K562 (cell line): Measurements from ENCODE around the gene TUBD1. TPM values are rescaled to one million over a fixed set of nuclear protein-coding genes. Genes with fewer than 3 reads are reported as not detected.

Source experiments
- CHD2 ChIP-seq: IDR thresholded peaks from 2 replicates; pipeline ENCODE4 v1.6.1; 2011; ENCODE audit warnings: low read depth, low read length
- CSDE1 ChIP-seq, 2 experiments: fragments of 450-650 bp; IDR thresholded peaks; 2 replicates each; pipeline ENCODE4 v1.6.1; 2016; ENCODE audit warnings: mild to moderate bottlenecking in 1 of 2
- ERF ChIP-seq: fragments of 450-650 bp; formaldehyde crosslinking; IDR thresholded peaks from 2 replicates; pipeline ENCODE4 v1.4.0; 2020; ENCODE audit warnings: mild to moderate bottlenecking, mixed read lengths
- HLTF ChIP-seq: fragments of 450-650 bp; IDR thresholded peaks from 2 replicates; pipeline ENCODE4 v1.6.1; 2016
- KDM4B ChIP-seq, 2 experiments: fragments of 450-650 bp in 1 of 2; sonication (generic) in 1 of 2; IDR thresholded peaks; 2 replicates each; pipeline ENCODE4 v1.6.1; 2016 to 2017; ENCODE audit warnings: borderline replicate concordance in 2 of 2, antibody characterized with exemption in 1 of 2, low read depth in 1 of 2, mild to moderate bottlenecking in 1 of 2
- LEF1 ChIP-seq: fragments of 450-650 bp; IDR thresholded peaks from 2 replicates; pipeline ENCODE4 v1.6.1; 2016; ENCODE audit warnings: mild to moderate bottlenecking
- MAFG ChIP-seq: fragments of 450-650 bp; conservative IDR thresholded peaks from 2 replicates; pipeline ENCODE4 v1.6.1; 2016; ENCODE audit warnings: missing genetic modification characterization, missing compliant biosample characterization
- MED1 ChIP-seq: sonication (generic); formaldehyde crosslinking; IDR thresholded peaks from 2 replicates; pipeline ENCODE4 v1.8.1; 2023; ENCODE audit warnings: missing genetic modification reagents, borderline replicate concordance
- NCOA2 ChIP-seq, 2 experiments: fragments of 450-650 bp; IDR thresholded peaks; 2 replicates each; pipeline ENCODE4 v1.6.1; 2018; ENCODE audit warnings: mild to moderate bottlenecking in 2 of 2, moderate library complexity in 1 of 2; ENCODE audit not compliant: partially characterized antibody in 2 of 2
- RB1 ChIP-seq: fragments of 450-650 bp; IDR thresholded peaks from 2 replicates; pipeline ENCODE4 v1.6.1; 2017; ENCODE audit warnings: low read depth, mild to moderate bottlenecking
- SMAD2 ChIP-seq: fragments of 150-350 bp; IDR thresholded peaks from 2 replicates; pipeline ENCODE4 v1.6.1; 2014; ENCODE audit warnings: low read depth, mild to moderate bottlenecking, low read length
- SMARCB1 ChIP-seq: IDR thresholded peaks from 2 replicates; pipeline ENCODE4 v1.6.1; 2011; ENCODE audit warnings: improper control_type of control experiment, low read depth; ENCODE audit not compliant: insufficient read length
- SOX6 ChIP-seq: fragments of 450-650 bp; IDR thresholded peaks from 2 replicates; pipeline ENCODE4 v1.6.1; 2014; ENCODE audit warnings: mild to moderate bottlenecking
- SP1 ChIP-seq: sonication (generic); formaldehyde crosslinking; IDR thresholded peaks from 2 replicates; pipeline ENCODE4 v1.8.1; 2022; ENCODE audit warnings: mild to moderate bottlenecking, missing genetic modification reagents
- SRSF7 ChIP-seq: fragments of 200-400 bp; formaldehyde crosslinking; optimal IDR thresholded peaks from 2 replicates; pipeline ENCODE3; 2017; ENCODE audit warnings: mild to moderate bottlenecking, low read depth, low read length
- ZEB2 ChIP-seq: fragments of 450-650 bp; IDR thresholded peaks from 2 replicates; pipeline ENCODE4 v1.6.1; 2016
- ZNF347 ChIP-seq: fragments of 450-650 bp; formaldehyde crosslinking; IDR thresholded peaks from 2 replicates; pipeline ENCODE4 v1.4.0; 2020; ENCODE audit warnings: low read depth, mild to moderate bottlenecking, moderate library complexity
- ZNF41 ChIP-seq: fragments of 250-450 bp; sonication (Bioruptor Pico); conservative IDR thresholded peaks from 2 replicates; pipeline ENCODE4 v1.4.0; 2020; ENCODE audit warnings: mild to moderate bottlenecking
- ZNF586 ChIP-seq: fragments of 450-650 bp; formaldehyde crosslinking; conservative IDR thresholded peaks from 2 replicates; pipeline ENCODE4 v1.4.0; 2020; ENCODE audit warnings: mild to moderate bottlenecking, moderate library complexity
- ZNF695 ChIP-seq: fragments of 450-650 bp; formaldehyde crosslinking; IDR thresholded peaks from 2 replicates; pipeline ENCODE4 v1.4.0; 2020; ENCODE audit warnings: mild to moderate bottlenecking, moderate library complexity
- ZNF764 ChIP-seq: fragments of 250-450 bp; sonication (Bioruptor Pico); IDR thresholded peaks from 2 replicates; pipeline ENCODE4 v1.4.0; 2020; ENCODE audit warnings: low read depth, mild to moderate bottlenecking, moderate library complexity
- ZNF79 ChIP-seq: fragments of 250-450 bp; sonication (Bioruptor Pico); IDR thresholded peaks from 2 replicates; pipeline ENCODE4 v1.4.0; 2020; ENCODE audit warnings: low read depth, mild to moderate bottlenecking, moderate library complexity
- polyA plus RNA-seq, 8 experiments: library from polyadenylated mRNA; depleted of rRNA in 4 of 8; stranded (reverse) in 5 of 8; unstranded in 3 of 8; fragments of >200 nt; fragmentation: Nextera tagmentation in 2 of 8; fragmentation: Illumina TruSeq in 1 of 8; extraction: Ambion mirVana in 2 of 8; extraction: Trizol in 1 of 8; gene quantifications; 2 replicates each; pipeline versions ENCODE4 v1.2.1 to v1.2.3, GENCODE V29; 2011 to 2014; ENCODE audit warnings: inconsistent platforms in 1 of 8, missing spikeins in 1 of 8
- total RNA-seq, 7 experiments: library from RNA; depleted of rRNA in 6 of 7; stranded (reverse); fragments of >200 nt in 6 of 7; fragmentation: Illumina TruSeq in 2 of 7; extraction: Trizol in 2 of 7; gene quantifications; 2 replicates each; pipeline versions ENCODE4 v1.2.1 to v1.2.3, GENCODE V29; 2011 to 2021; ENCODE audit warnings: low replicate concordance in 1 of 7
- TF ChIP-seq, protein P1 (sequence below): fragments of 250-450 bp; sonication (Bioruptor Pico); IDR thresholded peaks from 2 replicates; pipeline ENCODE4 v1.8.0; 2022; ENCODE audit warnings: inconsistent platforms, mild to moderate bottlenecking, moderate library complexity, borderline replicate concordance
- TF ChIP-seq, protein P2 (sequence below), 2 experiments: IDR thresholded peaks in 1 of 2; conservative IDR thresholded peaks in 1 of 2; 2 replicates each; pipeline ENCODE4 v1.6.1; 2016; ENCODE audit warnings: low read depth in 2 of 2, mild to moderate bottlenecking in 1 of 2, missing compliant biosample characterization in 1 of 2, missing genetic modification characterization in 1 of 2, moderate library complexity in 1 of 2
- TF ChIP-seq, protein P3 (sequence below): fragments of 450-650 bp; formaldehyde crosslinking; IDR thresholded peaks from 2 replicates; pipeline ENCODE4 v1.4.0; 2022; ENCODE audit warnings: missing genetic modification characterization

TUBD1 gene
- total and polyA plus RNA-seq, 9 of the 15 experiments (the other 6 are each of a cell fraction or from before 2014, with no cell fraction given), result 10.8 to 35.3 (median 17.9) TPM

DNA sequence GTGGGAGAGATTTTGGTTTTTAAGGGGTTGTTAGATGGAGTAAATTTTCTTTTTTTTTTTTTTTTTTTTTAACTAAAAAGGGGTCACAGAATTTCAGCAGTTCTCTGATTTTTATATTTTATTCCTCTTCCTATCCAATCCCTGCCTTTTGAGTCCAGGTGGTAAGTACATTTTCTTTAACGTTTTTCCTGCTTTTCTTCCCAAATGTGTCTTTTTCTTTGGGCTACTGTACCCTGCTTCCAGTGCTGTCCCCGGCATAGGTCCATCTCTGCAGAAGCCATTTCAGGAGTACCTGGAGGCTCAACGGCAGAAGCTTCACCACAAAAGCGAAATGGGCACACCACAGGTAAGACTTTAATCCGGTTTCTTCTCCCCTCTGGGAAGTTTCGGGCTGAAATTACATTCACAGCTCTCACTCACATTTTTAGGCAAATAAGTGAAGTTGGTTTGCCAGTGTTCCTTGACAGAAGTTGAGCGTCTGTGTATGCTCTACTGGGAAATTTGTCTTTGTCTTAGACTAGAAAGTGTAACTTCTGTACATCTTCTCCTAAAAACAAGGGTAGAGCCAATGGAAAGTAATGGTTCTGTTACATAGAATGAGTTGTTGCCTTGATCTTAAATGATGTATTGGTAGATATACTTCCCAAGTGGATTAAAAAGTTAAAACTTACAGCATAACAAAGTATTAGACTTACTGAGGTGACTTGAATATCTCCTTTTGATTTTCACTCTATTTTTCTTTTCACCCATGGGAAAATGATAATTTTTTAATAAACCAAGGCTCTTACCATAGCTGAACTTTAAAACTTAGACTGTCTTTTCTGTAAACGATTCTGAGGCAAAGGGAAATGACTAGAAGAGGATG, 54.5 kb downstream of the TUBD1 start (continued):
- TF ChIP-seq ERF (CRISPR knock-in tag) (no peak), ZNF695 (CRISPR knock-in tag) (no peak), KDM4B (IDR thresholded peaks at IDR 0.05; ENCODE audit: borderline replicate concordance in 2 of 2, low read depth in 1 of 2) (no peak), SP1 (no peak), CSDE1 (IDR thresholded peaks at IDR 0.05) (no peak), LEF1 (no peak), SMAD2 (no peak), HLTF (peak; percentile 67; the same call in 1 of the 2 replicates), MAFG (tag) (no peak), MED1 (CRISPR knock-in tag) (no peak), RB1 (no peak), SOX6 (no peak), SMARCB1 (no peak), NCOA2 (IDR thresholded peaks at IDR 0.05; ENCODE audit: partially characterized antibody in 2 of 2) (no peak), ZEB2 (no peak; the same call in 1 of the 2 replicates), ZNF586 (CRISPR knock-in tag) (no peak), SRSF7 (no peak), CHD2 (no peak), ZNF764 (CRISPR knock-in tag) (no peak), ZNF347 (CRISPR knock-in tag) (no peak; the same call in 1 of the 2 replicates), ZNF79 (CRISPR knock-in tag) (no peak), ZNF41 (no peak)
- TF ChIP-seq, protein P1, sequence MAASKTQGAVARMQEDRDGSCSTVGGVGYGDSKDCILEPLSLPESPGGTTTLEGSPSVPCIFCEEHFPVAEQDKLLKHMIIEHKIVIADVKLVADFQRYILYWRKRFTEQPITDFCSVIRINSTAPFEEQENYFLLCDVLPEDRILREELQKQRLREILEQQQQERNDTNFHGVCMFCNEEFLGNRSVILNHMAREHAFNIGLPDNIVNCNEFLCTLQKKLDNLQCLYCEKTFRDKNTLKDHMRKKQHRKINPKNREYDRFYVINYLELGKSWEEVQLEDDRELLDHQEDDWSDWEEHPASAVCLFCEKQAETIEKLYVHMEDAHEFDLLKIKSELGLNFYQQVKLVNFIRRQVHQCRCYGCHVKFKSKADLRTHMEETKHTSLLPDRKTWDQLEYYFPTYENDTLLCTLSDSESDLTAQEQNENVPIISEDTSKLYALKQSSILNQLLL, result no peak
- TF ChIP-seq, protein P2, sequence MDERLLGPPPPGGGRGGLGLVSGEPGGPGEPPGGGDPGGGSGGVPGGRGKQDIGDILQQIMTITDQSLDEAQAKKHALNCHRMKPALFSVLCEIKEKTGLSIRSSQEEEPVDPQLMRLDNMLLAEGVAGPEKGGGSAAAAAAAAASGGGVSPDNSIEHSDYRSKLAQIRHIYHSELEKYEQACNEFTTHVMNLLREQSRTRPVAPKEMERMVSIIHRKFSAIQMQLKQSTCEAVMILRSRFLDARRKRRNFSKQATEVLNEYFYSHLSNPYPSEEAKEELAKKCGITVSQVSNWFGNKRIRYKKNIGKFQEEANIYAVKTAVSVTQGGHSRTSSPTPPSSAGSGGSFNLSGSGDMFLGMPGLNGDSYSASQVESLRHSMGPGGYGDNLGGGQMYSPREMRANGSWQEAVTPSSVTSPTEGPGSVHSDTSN (CRISPR knock-in tag; IDR thresholded peaks at IDR 0.05; ENCODE audit: low read depth), result no peak
- TF ChIP-seq, protein P2 (tag; conservative IDR thresholded peaks at IDR 0.05; ENCODE audit: low read depth), result no peak; the same call in 1 of the 2 replicates
- TF ChIP-seq, protein P3, sequence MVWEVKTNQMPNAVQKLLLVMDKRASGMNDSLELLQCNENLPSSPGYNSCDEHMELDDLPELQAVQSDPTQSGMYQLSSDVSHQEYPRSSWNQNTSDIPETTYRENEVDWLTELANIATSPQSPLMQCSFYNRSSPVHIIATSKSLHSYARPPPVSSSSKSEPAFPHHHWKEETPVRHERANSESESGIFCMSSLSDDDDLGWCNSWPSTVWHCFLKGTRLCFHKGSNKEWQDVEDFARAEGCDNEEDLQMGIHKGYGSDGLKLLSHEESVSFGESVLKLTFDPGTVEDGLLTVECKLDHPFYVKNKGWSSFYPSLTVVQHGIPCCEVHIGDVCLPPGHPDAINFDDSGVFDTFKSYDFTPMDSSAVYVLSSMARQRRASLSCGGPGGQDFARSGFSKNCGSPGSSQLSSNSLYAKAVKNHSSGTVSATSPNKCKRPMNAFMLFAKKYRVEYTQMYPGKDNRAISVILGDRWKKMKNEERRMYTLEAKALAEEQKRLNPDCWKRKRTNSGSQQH (CRISPR knock-in tag), result no peak
